GM18517 (cell line): ENCODE results near the gene KMT5C.

Experiments used
- ATAC-seq: cut with Tn5 transposase; IDR thresholded peaks from one replicate; pipeline ENCODE4 v1.9.1; 2021; ENCODE audit warnings: mild to moderate bottlenecking, moderate library complexity; ENCODE audit not compliant: unreplicated experiment

The KMT5C gene

DNA sequence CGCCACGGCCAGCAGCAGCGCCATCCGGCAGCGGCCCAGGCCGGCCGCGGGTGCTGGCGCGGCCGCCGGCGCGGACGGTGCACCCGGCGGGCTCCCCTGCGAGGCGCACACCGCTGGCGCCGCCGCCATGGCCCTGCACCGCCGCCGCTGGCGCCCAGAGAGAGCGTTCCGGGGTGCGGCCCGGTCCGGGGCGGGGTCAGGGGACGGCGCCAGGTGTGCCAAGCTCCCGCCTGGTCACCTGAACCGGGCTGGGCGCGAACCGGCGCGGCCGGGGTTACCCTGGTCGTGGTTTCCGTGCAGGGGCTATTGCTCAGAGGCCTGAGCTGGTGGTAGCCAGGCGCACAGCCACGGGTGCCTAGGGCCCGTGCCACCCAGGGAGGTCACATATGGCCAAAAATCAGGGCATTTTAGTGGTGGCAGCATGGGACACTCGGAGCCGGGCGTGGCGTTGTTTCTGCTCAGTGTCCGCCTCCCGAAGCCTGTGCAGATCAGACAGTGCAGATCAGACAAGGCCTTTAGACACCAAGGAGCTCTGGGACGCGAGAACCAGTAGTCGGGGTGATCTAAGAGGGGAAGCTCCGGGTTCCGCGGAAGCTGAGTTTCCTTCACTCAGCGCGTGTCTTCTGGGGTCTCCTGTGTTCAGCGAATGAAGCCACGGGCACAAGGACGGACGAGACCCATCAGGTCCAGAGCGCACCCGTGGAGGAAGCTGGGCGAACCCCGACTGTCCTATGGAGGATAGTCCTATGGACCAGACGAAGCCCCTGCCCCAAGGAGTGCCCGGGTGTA, 44.6 kb downstream of the KMT5C start, which contains the start of gene TMEM238:
TSS of gene TMEM238 (minus strand) at position 162 of the 789 bp plus-strand sequence. CDS start at position 129, 33 bp downstream.
- no peak for ATAC-seq

DNA sequence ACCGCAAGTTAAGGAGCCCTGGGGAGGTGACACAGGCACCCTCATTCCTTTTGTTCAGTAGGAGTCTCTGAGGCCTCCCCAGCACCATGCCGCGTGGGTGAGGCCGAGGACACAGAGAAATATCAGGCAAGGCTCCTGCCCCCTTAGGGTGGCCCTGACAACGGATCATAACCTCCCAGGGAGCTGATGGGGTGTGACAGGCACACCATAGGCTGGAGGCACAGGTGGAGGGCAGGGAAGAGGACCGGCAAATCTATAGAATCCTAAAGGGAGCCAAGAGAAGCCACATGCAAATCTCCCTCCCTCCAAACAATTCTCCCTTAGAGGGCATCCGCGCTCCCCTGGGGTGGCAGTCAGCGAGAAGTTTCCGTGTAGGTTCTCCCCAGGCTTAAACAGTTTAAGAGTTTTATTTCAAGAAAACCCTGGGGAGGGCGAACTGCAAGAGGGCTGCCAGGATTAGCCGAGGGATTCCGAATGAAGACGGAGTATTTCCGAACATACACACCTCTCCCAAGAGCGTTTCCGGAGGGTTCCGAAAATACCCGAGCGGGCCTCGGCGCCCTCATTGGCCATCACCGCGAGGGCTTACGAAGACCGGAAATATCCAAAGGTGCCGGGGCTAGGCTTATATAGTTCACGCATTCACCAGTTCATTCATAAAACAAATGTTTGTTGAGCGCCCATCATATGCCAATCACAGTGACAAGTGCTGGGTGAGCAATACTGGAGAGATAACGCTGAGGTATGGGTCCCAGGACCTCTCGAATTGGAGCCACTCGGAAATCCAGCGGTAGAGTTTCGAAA, 45.4 kb downstream of the KMT5C start:
- ATAC-seq = peak; percentile 57

DNA sequence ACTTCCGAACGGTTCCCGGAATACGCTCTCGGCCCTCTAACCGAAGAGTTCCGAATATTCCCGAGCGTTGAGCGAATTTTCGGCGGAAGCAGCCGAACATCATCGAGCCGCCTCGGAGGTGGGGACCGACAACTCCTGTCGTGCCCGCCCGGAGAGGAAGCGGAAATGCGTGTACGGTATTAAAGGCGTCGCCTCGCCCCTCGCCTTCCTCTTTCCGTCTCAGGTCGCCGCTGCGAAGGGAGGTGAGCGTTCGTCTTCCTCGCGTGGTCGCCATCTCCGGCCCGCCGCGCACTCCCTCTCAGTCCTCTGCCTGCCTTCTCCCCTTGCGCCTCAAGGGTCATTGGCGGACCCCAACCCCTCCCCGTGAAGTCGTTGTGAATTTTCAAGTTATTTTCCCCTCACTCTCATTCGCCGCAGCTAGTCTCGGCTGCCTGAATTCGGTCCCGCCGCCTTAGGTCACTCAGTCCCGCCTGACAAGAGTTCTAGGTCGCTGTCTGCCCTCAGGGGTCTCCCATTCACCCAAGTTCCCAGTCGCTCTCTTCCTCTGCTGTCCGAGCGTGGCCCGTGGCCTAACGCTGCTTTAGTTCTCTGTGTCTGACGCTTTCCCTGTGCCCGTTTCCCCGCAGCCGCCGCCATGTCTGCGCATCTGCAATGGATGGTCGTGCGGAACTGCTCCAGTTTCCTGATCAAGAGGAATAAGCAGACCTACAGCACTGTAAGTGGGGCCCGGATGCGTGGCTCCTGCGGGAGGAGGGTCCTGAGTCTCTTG, 46.2 kb downstream of the KMT5C start, which contains the start of gene RPL28:
TSS of gene RPL28 (plus strand) at position 209 of the 769 bp plus-strand sequence. CDS start at position 635, 426 bp downstream.
- ATAC-seq = peak; percentile 79

DNA sequence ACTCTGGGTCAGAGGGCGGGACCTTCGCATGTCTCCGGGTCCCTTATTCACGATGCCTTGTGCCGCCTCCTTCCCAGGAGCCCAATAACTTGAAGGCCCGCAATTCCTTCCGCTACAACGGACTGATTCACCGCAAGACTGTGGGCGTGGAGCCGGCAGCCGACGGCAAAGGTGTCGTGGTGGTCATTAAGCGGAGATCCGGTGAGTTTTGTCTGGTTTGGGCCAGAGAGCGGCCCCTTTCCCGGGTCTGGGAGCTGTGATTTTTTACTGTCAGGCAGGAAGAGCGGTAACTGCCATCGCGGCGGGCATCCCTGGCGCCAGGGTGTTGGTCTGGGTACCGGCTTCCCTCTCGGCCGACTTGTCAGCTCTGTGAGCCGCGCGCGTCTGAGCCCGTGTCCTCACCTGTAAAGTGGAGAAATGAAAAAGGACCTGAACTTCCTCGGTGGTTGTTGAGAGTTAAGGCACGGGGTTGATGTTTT, 46.9 kb downstream of the KMT5C start:
- no peak for ATAC-seq

DNA sequence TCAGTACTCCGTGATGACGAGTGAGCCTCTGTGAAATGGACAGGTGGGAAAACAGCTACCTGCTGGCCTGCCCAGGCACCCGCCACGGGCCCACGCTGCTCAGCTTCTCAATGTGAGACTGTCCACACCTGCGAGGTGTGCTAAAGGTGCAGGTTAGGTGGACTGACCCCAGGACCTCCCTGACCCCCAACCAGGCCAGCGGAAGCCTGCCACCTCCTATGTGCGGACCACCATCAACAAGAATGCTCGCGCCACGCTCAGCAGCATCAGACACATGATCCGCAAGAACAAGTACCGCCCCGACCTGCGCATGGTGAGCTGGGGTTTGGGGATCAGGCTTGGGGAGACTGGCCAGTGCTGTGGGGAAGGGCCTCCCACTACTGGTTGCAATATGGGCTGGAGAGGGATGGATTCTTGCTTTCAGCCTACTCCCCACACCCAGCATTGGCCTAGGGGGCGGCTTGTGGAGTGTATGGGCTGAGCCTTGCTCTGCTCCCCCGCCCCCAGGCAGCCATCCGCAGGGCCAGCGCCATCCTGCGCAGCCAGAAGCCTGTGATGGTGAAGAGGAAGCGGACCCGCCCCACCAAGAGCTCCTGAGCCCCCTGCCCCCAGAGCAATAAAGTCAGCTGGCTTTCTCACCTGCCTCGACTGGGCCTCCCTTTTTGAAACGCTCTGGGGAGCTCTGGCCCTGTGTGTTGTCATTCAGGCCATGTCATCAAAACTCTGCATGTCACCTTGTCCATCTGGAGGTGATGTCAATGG, 48.2 kb downstream of the KMT5C start:
- no peak for ATAC-seq

GRCh38 chr19:55389386-55390317, 50.0 kb downstream of the KMT5C start:
- no peak for ATAC-seq

DNA sequence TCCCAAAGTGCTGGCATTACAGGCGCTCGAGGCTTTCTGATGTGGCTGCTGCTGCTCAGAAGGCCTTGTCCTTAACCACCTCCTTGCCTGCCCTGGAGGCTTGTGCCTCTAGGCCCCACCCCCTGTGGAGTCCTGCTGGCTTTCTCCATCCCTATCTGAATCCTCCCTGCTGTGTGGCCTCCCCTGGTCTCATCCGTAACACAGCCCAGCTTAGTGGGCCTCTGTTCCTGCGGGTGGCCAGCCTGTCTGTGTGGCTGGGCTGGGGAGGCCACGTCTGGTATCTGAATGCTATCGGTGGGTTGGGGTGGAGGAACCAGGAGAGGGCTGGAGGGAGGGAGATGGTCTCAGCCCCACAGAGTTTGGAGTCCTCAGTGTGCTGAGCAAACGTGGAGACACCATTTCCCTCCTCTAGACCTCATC, 50.8 kb downstream of the KMT5C start:
- no peak for ATAC-seq

- no peak for ATAC-seq
Observed at GRCh38 chr19:55391191-55391670, 51.6 kb downstream of the KMT5C start.

DNA sequence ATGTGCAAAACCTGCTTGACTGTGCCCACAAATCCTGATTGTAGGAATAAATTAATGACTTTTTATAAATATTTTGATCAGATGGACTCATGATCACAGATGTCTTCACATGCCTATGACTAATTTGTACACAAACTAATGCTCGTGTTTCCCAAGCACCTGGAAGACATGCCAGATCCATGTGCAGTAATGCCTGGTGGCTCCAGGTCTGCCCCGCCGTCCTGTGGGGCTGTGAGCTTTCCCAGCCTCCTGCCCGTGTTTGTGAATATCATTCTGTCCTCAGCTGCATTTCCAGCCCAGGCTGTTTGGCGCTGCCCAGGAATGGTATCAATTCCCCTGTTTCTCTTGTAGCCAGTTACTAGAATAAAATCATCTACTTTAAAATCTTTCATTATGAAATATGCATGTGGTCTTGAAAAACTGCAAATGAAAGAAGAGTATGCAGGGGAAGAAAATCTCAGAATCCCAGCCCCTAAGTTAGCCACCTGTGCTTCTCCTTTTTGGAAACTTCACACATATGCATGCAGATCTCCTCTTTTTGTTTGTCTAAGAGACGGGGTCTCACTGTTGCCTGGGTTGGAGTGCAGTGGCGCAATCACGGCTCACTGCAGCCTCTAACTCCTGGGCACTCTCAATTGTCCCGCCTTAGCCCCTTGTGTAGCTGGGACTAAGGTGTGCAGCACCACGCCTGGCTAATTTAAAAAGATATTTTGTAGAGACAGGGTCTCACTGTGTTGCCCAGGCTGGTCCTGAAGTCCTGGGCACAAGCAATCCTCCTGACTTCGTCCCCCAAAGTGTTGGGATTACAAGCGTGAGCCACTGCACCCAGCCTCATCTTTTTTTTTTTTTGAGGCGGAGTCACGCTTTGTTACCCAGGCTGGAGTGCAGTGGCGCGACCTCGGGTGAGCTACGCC, 52.3 kb downstream of the KMT5C start:
- ATAC-seq = no peak

GRCh38 chr19:55392820-55393761, 53.4 kb downstream of the KMT5C start:
- ATAC-seq = no peak
